DND-41 (cell line): ENCODE results near the gene POGLUT3.

Experiments
- CTCF ChIP-seq: IDR thresholded peaks from 2 replicates; pipeline ENCODE4 v1.5.1; 2012; ENCODE audit warnings: borderline replicate concordance, low read length, moderate library complexity, mild to moderate bottlenecking; ENCODE audit not compliant: poor library complexity, severe bottlenecking; ENCODE audit errors: extremely low read depth
- EZH2 ChIP-seq: IDR thresholded peaks from 3 replicates; pipeline ENCODE4 v1.6.1; 2012; ENCODE audit warnings: borderline replicate concordance, low read depth, mild to moderate bottlenecking, moderate library complexity, low read length, inconsistent platforms; ENCODE audit not compliant: severe bottlenecking

GRCh38 chr11:108500721-108501120, 2.5 kb upstream of the POGLUT3 start:
- no peak for TF ChIP-seq EZH2
- TF ChIP-seq CTCF, result no peak
